ENCODE data around the gene ATG10. TPM values are rescaled to one million over a fixed set of nuclear protein-coding genes. Genes with fewer than 3 reads are reported as not detected.

ATG10 gene
- total RNA-seq, 1 donor from 2014 or later, result 4.2 TPM

DNA sequence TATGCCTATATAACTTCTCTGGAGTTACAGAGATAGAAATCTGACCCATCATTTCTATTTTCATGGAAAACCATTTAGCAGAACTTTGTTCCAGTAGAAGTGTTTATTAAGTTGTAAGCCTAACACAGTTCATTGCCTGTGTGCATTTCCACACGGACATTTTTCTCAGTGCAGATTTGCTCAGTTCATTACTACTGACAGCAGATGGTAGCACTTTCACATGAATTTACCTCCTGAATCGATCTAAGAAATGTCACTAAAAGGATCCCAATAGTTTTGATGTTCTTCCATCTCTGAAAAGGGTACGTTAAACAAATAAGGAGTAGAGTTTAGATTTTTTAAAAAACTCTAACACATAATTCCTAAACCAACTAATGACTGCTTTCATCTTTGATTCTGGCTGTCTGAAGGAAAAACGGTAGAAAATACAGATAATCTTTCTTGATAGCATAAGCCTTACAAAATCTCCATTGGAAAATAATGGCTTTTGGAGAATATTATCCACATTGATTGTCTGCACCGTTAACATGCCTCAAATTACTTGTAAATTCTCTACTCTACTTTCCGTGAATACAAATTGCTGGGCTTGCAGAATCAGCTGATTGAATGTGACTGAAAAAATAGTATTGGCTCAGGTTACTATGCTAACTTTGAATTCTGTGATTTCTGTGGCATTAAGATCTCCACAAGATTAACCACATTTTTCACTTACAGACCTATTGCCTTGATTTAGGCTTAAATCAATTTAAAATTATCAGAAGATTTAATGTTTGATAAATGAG, 273.2 kb downstream of the ATG10 start:
- H3K36me3 ChIP-seq, result no peaks in the 10 kb centered on the region
- no peaks in the 10 kb centered on the region for H3K4me1 ChIP-seq
- no peaks in the 10 kb centered on the region for H3K27me3 ChIP-seq
- no peak for TF ChIP-seq POLR2A (IDR thresholded peaks at IDR 0.05)
- no peak for TF ChIP-seq POLR2AphosphoS5 (IDR thresholded peaks at IDR 0.05; ENCODE audit: insufficient read depth in 1 of 2, low read depth in 1 of 2)
- TF ChIP-seq, protein P1, sequence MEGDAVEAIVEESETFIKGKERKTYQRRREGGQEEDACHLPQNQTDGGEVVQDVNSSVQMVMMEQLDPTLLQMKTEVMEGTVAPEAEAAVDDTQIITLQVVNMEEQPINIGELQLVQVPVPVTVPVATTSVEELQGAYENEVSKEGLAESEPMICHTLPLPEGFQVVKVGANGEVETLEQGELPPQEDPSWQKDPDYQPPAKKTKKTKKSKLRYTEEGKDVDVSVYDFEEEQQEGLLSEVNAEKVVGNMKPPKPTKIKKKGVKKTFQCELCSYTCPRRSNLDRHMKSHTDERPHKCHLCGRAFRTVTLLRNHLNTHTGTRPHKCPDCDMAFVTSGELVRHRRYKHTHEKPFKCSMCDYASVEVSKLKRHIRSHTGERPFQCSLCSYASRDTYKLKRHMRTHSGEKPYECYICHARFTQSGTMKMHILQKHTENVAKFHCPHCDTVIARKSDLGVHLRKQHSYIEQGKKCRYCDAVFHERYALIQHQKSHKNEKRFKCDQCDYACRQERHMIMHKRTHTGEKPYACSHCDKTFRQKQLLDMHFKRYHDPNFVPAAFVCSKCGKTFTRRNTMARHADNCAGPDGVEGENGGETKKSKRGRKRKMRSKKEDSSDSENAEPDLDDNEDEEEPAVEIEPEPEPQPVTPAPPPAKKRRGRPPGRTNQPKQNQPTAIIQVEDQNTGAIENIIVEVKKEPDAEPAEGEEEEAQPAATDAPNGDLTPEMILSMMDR (IDR thresholded peaks at IDR 0.05), result no peak
- intact Hi-C loops (cut with DNase I), result no loop called here
- DNase-seq (ENCODE audit: extremely low spot score in 2 of 2), result no peak
- no peak overlapping the region for H3K27ac ChIP-seq
- peaks cover 3% of the 10 kb centered on the region for H3K9me3 ChIP-seq
- no peak overlapping the region for H3K4me3 ChIP-seq

DNA sequence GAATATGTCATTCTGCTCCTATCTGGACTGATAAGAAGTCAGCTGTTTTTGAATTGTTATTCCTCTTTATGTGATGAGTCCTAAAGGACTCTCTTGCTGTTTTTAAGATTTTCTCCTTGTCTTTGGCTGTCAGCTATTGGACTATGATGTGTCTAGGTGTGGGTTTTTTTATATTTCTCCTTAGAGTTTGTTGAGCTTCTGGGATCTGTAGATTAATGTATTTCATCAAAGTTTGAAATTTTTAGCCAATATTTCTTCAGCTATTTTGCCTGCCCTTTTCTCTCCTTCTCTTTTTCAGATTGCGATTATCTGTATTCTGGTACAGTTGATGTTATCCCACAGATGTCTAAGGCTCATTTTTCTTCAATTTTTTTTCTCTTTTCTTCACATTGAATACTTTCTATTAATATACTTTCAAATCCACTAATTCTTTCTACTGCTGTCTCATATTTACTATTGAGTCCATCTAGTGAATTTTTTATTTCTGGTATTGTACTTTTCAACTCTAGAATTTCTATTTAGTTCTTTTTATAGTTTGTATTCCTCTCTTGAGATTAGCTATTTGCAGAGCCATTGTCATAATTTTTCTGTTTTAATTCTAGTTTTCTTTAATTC, 275.2 kb downstream of the ATG10 start:
- Histone ChIP-seq H3K27ac (no peak overlapping the region), H3K27me3 (no peaks in the 10 kb centered on the region), H3K4me3 (no peak overlapping the region), H3K4me1 (no peaks in the 10 kb centered on the region), H3K36me3 (no peaks in the 10 kb centered on the region), H3K9me3 (peaks cover 3% of the 10 kb centered on the region)
- no peak for DNase-seq (ENCODE audit: extremely low spot score in 2 of 2)
- TF ChIP-seq, protein P1 (IDR thresholded peaks at IDR 0.05), result no peak
- TF ChIP-seq POLR2A (IDR thresholded peaks at IDR 0.05) (no peak), POLR2AphosphoS5 (IDR thresholded peaks at IDR 0.05; ENCODE audit: insufficient read depth in 1 of 2, low read depth in 1 of 2) (no peak)
- intact Hi-C loops (cut with DNase I), result no loop called here

DNA sequence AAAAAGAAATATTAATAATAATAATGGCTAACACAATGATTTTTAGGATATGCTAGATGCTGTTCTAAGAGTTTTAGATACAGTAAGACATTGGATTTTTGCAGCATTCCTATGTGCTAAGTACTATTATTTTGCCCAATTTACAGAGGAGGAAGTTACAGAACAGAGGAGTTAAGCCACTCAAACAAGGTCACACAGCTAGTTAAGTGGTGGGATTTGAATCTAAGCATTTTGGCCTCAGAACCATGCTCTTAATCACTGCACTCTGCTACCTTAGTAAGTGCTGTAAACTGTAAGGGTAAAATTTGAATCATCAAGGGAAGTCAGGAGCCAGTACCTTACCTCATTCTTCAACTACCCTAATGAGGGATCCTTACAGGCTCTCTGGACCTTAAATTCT, 280.9 kb downstream of the ATG10 start:
- Histone ChIP-seq H3K36me3 (no peaks in the 10 kb centered on the region), H3K4me3 (no peak overlapping the region), H3K9me3 (no peaks in the 10 kb centered on the region), H3K4me1 (no peaks in the 10 kb centered on the region), H3K27me3 (no peaks in the 10 kb centered on the region), H3K27ac (no peak overlapping the region)
- DNase-seq (ENCODE audit: extremely low spot score in 2 of 2), result no peak
- intact Hi-C loops (cut with DNase I), result no loop called here
- TF ChIP-seq POLR2A (IDR thresholded peaks at IDR 0.05) (no peak), POLR2AphosphoS5 (IDR thresholded peaks at IDR 0.05; ENCODE audit: insufficient read depth in 1 of 2, low read depth in 1 of 2) (no peak)
- TF ChIP-seq, protein P1 (IDR thresholded peaks at IDR 0.05), result no peak

DNA sequence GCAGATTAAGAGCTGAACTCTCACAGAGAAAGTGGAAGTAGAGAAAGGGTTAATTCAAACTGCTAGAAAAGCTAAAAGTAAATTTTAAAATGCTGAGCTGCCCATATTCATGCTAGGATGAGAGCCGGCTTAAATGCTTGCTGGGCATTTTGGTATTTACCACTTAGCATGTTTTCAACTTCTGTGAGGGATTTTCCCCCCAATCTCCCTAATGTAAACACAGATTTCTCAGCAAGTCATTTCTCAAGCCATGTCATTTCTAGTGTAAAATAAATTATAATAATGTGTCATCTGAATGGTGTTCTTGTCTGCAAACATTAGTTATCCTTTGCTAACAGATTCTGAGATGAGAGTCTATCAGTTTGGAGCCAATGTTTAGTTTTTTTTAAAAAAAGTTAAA, 284.0 kb downstream of the ATG10 start:
- Histone ChIP-seq H3K36me3 (no peaks in the 10 kb centered on the region), H3K9me3 (no peaks in the 10 kb centered on the region), H3K27me3 (no peaks in the 10 kb centered on the region), H3K4me3 (no peak overlapping the region), H3K4me1 (no peaks in the 10 kb centered on the region), H3K27ac (no peak overlapping the region)
- TF ChIP-seq, protein P1 (IDR thresholded peaks at IDR 0.05), result no peak
- TF ChIP-seq POLR2A (IDR thresholded peaks at IDR 0.05), result no peak
- no peak for TF ChIP-seq POLR2AphosphoS5 (IDR thresholded peaks at IDR 0.05; ENCODE audit: insufficient read depth in 1 of 2, low read depth in 1 of 2)
- intact Hi-C loops (cut with DNase I), result no loop called here
- DNase-seq (ENCODE audit: extremely low spot score in 2 of 2), result no peak

DNA sequence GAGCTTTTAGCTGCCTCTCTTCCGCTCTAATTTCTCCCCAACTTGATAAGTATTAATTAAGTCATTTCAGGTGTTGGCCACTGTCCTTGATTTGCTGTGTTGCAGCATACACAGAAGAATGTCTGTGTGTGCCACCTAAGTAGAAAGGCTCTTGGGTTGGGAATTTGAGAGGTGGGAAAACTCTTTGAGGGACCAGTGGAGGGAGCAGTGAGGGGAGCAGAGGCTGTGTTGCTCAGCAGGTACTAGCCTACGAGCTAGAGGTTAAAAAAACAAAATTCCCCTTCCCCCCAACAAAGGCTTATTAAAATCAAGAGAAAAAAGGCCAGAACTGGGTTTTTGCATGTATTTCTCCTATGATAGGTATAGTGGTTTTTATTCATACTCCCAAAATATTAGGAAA, 285.4 kb downstream of the ATG10 start:
- H3K4me3 ChIP-seq, result no peak overlapping the region
- H3K36me3 ChIP-seq, result no peaks in the 10 kb centered on the region
- H3K27me3 ChIP-seq, result no peaks in the 10 kb centered on the region
- no peaks in the 10 kb centered on the region for H3K4me1 ChIP-seq
- intact Hi-C loops (cut with DNase I), result no loop called here
- H3K9me3 ChIP-seq, result no peaks in the 10 kb centered on the region
- TF ChIP-seq, protein P1 (IDR thresholded peaks at IDR 0.05), result no peak
- TF ChIP-seq POLR2A (IDR thresholded peaks at IDR 0.05), result no peak
- H3K27ac ChIP-seq, result no peak overlapping the region
- no peak for DNase-seq (ENCODE audit: extremely low spot score in 2 of 2)
